OCI-LY1 (cell line): ENCODE results near the gene IRAK1.

Experiments used
- EZH2 ChIP-seq: fragments of 200-600 bp; sonication (generic), shearing (Covaris generic); IDR thresholded peaks from 2 replicates; pipeline ENCODE4 v1.8.0; 2017; ENCODE audit warnings: borderline replicate concordance, mixed run types, mild to moderate bottlenecking, antibody characterized with exemption, low read length, moderate library complexity, mixed read lengths
- TF ChIP-seq, protein P1 (sequence below): fragments of 200-600 bp; sonication (generic), shearing (Covaris generic); IDR thresholded peaks from 2 replicates; pipeline ENCODE4 v1.5.1; 2017; ENCODE audit warnings: mild to moderate bottlenecking, antibody characterized with exemption, low read length, moderate library complexity, mixed read lengths

DNA sequence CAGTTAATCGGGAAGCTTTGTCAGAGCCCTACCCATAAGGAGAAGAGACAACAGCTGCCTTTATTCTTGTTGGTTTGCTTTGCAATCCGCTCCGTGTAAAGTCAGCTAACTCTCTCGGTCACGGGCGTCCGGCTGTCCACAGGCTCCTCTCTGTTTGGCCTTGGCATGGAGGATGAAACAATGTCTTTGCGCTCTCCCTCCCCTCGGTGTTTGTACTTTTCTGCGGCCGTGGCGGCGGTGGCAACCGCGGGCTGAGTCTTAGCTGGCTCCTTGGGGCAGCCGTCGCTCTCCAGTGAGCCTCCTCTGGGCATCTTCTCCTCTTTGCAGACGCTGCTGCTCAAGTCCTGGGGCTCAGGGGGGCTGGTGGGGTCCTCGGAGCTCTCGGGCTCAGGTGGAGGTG lies 10.6 kb upstream of the IRAK1 start:
- TF ChIP-seq EZH2, result no peak
- TF ChIP-seq, protein P1, sequence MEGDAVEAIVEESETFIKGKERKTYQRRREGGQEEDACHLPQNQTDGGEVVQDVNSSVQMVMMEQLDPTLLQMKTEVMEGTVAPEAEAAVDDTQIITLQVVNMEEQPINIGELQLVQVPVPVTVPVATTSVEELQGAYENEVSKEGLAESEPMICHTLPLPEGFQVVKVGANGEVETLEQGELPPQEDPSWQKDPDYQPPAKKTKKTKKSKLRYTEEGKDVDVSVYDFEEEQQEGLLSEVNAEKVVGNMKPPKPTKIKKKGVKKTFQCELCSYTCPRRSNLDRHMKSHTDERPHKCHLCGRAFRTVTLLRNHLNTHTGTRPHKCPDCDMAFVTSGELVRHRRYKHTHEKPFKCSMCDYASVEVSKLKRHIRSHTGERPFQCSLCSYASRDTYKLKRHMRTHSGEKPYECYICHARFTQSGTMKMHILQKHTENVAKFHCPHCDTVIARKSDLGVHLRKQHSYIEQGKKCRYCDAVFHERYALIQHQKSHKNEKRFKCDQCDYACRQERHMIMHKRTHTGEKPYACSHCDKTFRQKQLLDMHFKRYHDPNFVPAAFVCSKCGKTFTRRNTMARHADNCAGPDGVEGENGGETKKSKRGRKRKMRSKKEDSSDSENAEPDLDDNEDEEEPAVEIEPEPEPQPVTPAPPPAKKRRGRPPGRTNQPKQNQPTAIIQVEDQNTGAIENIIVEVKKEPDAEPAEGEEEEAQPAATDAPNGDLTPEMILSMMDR, result no peak
